Measurements from ENCODE around the gene MED14.

Gene MED14

DNA sequence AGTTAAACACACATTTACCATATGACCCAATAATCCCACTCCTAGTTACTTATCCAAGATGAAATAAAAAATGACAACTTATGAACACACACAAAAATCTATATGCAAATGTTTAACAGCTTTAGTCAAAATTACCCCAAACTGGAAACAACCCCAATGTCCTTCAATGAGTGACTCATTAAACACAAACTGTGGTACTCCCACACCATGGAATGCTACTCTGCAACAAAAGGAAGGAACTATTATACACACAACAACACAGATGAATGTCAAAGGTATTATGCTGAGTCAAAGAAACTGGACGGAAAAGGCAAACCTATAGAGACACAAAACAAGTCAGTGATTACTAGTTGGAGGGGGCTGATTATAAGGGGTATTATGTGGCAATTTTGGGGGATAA, 40.5 kb downstream of the MED14 start:
- CTCF ChIA-PET = no interaction called here
- no peak overlapping the region for H3K27ac ChIP-seq (ENCODE audit: insufficient read depth in 1 of 2, low read depth in 1 of 2, low read length in 2 of 2, poor library complexity in 1 of 2, severe bottlenecking in 2 of 2)
- POLR2A ChIA-PET = no interaction called here
- WGBS (ENCODE audit: insufficient coverage) = no CpG with 5 or more reads among the region's 1 CpG
- no peak overlapping the region for H3K4me3 ChIP-seq (ENCODE audit: control insufficient read depth in 1 of 7, extremely low read depth in 1 of 7, insufficient read depth in 4 of 7, low read depth in 2 of 7, low read length in 6 of 7)
- DNase-seq = no peak
- H3K4me1 ChIP-seq (ENCODE audit: control extremely low read depth in 1 of 4, control insufficient read depth in 4 of 4, insufficient read depth in 4 of 4, low read length in 3 of 4) = no peaks in the 10 kb centered on the region
- no peaks in the 10 kb centered on the region for H3K9me3 ChIP-seq (ENCODE audit: control extremely low read depth in 1 of 5, control insufficient read depth in 4 of 5, insufficient read depth in 2 of 5, low read depth in 1 of 5, low read length in 4 of 5)
- H3K36me3 ChIP-seq (ENCODE audit: control insufficient read depth in 4 of 4, insufficient read depth in 4 of 4, low read length in 3 of 4) = peaks cover 5 to 34% (median 10%) of the 10 kb centered on the region in 4 experiments
- H3K27me3 ChIP-seq (replicated peaks in 2 of 5; ENCODE audit: control insufficient read depth in 4 of 5, insufficient read depth in 5 of 5, low read length in 4 of 5) = peaks cover 0 to 10% (median 0%) of the 10 kb centered on the region in 5 experiments

DNA sequence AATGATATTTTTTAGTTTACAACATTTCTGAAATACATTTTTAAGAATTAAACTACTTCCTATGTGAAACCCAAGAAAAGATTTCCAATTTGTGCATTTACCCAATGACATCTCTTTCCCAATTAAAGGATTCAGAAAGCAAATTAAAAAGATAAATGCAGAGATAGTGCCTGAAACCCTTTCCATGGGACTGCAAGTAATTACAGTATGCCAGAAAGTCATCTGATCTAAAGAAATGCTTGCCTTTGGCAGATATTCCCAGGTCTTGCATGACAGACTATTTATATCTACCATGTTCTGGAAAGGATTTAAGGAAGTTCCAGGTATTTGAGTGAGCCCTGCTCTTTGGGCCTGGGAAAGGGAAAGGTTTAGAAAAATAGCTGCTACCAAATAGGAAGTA, 46.4 kb downstream of the MED14 start:
- H3K4me3 ChIP-seq (ENCODE audit: control insufficient read depth in 1 of 7, extremely low read depth in 1 of 7, insufficient read depth in 4 of 7, low read depth in 2 of 7, low read length in 6 of 7) = no peak overlapping the region
- H3K27me3 ChIP-seq (replicated peaks in 2 of 5; ENCODE audit: control insufficient read depth in 4 of 5, insufficient read depth in 5 of 5, low read length in 4 of 5) = peaks cover 0 to 20% (median 0%) of the 10 kb centered on the region in 5 experiments
- peaks cover 8 to 38% (median 19%) of the 10 kb centered on the region in 4 experiments for H3K36me3 ChIP-seq (ENCODE audit: control insufficient read depth in 4 of 4, insufficient read depth in 4 of 4, low read length in 3 of 4)
- no peak for DNase-seq
- H3K9me3 ChIP-seq (ENCODE audit: control extremely low read depth in 1 of 5, control insufficient read depth in 4 of 5, insufficient read depth in 2 of 5, low read depth in 1 of 5, low read length in 4 of 5) = no peaks in the 10 kb centered on the region
- H3K4me1 ChIP-seq (ENCODE audit: control extremely low read depth in 1 of 4, control insufficient read depth in 4 of 4, insufficient read depth in 4 of 4, low read length in 3 of 4) = no peaks in the 10 kb centered on the region
- H3K27ac ChIP-seq (ENCODE audit: insufficient read depth in 1 of 2, low read depth in 1 of 2, low read length in 2 of 2, poor library complexity in 1 of 2, severe bottlenecking in 2 of 2) = no peak overlapping the region
- POLR2A ChIA-PET = no interaction called here
- CTCF ChIA-PET = interaction anchor here (1.0 kb wide), 1 partner anchor 30 kb away, joined by 3 read pairs; no protein-coding TSS in a partner anchor

DNA sequence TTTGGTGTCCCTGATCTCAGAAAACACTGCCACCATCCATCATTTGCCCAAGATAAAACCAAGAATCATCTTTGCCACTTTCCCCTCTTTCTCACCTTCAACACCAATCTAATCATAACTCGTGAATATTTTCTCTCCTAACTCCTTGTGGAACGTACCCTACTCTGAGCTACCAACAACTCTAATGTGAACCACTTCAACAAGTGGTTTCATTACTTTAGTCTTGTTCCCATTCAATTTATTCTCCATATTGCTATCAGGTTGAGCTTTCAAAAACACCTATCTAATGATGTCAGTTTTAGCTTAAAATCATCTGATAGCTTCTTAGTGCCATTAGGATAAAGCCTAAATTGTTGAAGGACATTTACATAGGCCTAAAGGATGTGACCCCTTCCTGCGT, 48.2 kb downstream of the MED14 start:
- POLR2A ChIA-PET = no interaction called here
- WGBS (ENCODE audit: insufficient coverage) = 92% methylated on average over 3 of the region's 3 CpGs

DNA sequence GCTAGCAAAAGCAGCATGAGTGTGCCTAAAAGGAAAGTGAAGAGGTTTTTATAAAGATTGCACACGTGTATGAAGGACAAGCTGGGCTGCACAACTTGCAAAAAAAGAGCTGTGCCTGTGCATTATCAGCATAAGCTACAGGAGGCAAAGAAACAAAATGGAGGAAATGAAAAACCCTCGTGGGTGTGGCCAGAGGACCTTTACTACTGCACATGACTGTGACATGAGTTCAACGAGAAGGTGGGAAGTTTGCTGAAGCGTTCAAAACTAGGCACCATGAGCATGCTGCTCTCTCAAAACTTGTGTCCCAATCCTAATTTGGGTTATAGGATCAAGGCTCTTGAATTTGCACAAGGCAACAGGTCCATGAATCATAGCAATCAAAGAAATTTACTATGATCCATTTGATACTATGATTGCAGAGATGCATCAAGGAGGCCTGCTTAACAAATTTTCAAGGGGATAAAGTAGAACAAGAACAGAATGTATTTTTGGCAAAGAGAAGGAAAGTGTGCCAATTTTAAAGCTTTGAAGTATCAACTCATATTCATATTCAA, 49.9 kb downstream of the MED14 start:
- peaks cover 8 to 50% (median 17%) of the 10 kb centered on the region in 4 experiments for H3K36me3 ChIP-seq (ENCODE audit: control insufficient read depth in 4 of 4, insufficient read depth in 4 of 4, low read length in 3 of 4)
- no peak overlapping the region for H3K4me3 ChIP-seq (ENCODE audit: control insufficient read depth in 1 of 7, extremely low read depth in 1 of 7, insufficient read depth in 4 of 7, low read depth in 2 of 7, low read length in 6 of 7)
- WGBS (ENCODE audit: insufficient coverage) = 79% methylated on average over 4 of the region's 4 CpGs
- peaks cover 0 to 21% (median 0%) of the 10 kb centered on the region in 5 experiments for H3K27me3 ChIP-seq (replicated peaks in 2 of 5; ENCODE audit: control insufficient read depth in 4 of 5, insufficient read depth in 5 of 5, low read length in 4 of 5)
- POLR2A ChIA-PET = no interaction called here
- no peak overlapping the region for H3K27ac ChIP-seq (ENCODE audit: insufficient read depth in 1 of 2, low read depth in 1 of 2, low read length in 2 of 2, poor library complexity in 1 of 2, severe bottlenecking in 2 of 2)
- DNase-seq = no peak
- CTCF ChIA-PET = no interaction called here
- H3K4me1 ChIP-seq (ENCODE audit: control extremely low read depth in 1 of 4, control insufficient read depth in 4 of 4, insufficient read depth in 4 of 4, low read length in 3 of 4) = no peaks in the 10 kb centered on the region
- H3K9me3 ChIP-seq (ENCODE audit: control extremely low read depth in 1 of 5, control insufficient read depth in 4 of 5, insufficient read depth in 2 of 5, low read depth in 1 of 5, low read length in 4 of 5) = no peaks in the 10 kb centered on the region

More for the DNA sequence above, 48.2 kb downstream of the MED14 start:
- no peaks in the 10 kb centered on the region for H3K4me1 ChIP-seq (ENCODE audit: control extremely low read depth in 1 of 4, control insufficient read depth in 4 of 4, insufficient read depth in 4 of 4, low read length in 3 of 4)
- H3K27me3 ChIP-seq (replicated peaks in 2 of 5; ENCODE audit: control insufficient read depth in 4 of 5, insufficient read depth in 5 of 5, low read length in 4 of 5) = peaks cover 0 to 21% (median 0%) of the 10 kb centered on the region in 5 experiments
- H3K4me3 ChIP-seq (ENCODE audit: control insufficient read depth in 1 of 7, extremely low read depth in 1 of 7, insufficient read depth in 4 of 7, low read depth in 2 of 7, low read length in 6 of 7) = no peak overlapping the region
- peaks cover 8 to 45% (median 19%) of the 10 kb centered on the region in 4 experiments for H3K36me3 ChIP-seq (ENCODE audit: control insufficient read depth in 4 of 4, insufficient read depth in 4 of 4, low read length in 3 of 4)
- CTCF ChIA-PET = interaction anchor here (1.2 to 1.9 kb wide), 2 partner anchors 10 to 106 kb away, joined by 3 to 8 read pairs; no protein-coding TSS in a partner anchor
- no peak overlapping the region for H3K27ac ChIP-seq (ENCODE audit: insufficient read depth in 1 of 2, low read depth in 1 of 2, low read length in 2 of 2, poor library complexity in 1 of 2, severe bottlenecking in 2 of 2)
- no peak for DNase-seq
- no peaks in the 10 kb centered on the region for H3K9me3 ChIP-seq (ENCODE audit: control extremely low read depth in 1 of 5, control insufficient read depth in 4 of 5, insufficient read depth in 2 of 5, low read depth in 1 of 5, low read length in 4 of 5)

DNA sequence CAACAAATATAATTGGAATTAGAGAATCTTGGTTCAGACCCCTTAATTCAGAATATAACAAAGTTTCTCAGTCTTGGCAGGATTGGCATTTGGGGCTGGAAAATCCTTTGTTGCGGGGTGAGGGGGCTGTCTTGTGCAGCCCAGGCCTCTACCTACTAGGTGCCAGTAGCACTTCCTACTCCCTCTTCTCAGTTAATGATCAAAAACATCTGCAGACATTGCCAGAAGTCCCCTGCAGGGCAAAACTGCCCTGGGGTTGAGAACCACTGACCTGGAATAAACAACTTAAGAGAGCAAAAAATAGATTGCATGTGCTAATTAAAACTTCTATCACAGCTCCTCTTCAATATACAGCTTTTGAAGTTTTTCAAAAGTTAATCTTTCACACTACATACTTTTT, 51.2 kb downstream of the MED14 start:
- Histone ChIP-seq H3K27me3 (replicated peaks in 2 of 5; ENCODE audit: control insufficient read depth in 4 of 5, insufficient read depth in 5 of 5, low read length in 4 of 5) (peaks cover 0 to 21% (median 0%) of the 10 kb centered on the region in 5 experiments), H3K27ac (ENCODE audit: insufficient read depth in 1 of 2, low read depth in 1 of 2, low read length in 2 of 2, poor library complexity in 1 of 2, severe bottlenecking in 2 of 2) (no peak overlapping the region), H3K4me3 (ENCODE audit: control insufficient read depth in 1 of 7, extremely low read depth in 1 of 7, insufficient read depth in 4 of 7, low read depth in 2 of 7, low read length in 6 of 7) (no peak overlapping the region), H3K9me3 (ENCODE audit: control extremely low read depth in 1 of 5, control insufficient read depth in 4 of 5, insufficient read depth in 2 of 5, low read depth in 1 of 5, low read length in 4 of 5) (no peaks in the 10 kb centered on the region), H3K36me3 (ENCODE audit: control insufficient read depth in 4 of 4, insufficient read depth in 4 of 4, low read length in 3 of 4) (peaks cover 11 to 50% (median 19%) of the 10 kb centered on the region in 4 experiments), H3K4me1 (ENCODE audit: control extremely low read depth in 1 of 4, control insufficient read depth in 4 of 4, insufficient read depth in 4 of 4, low read length in 3 of 4) (no peaks in the 10 kb centered on the region)
- POLR2A ChIA-PET = no interaction called here
- CTCF ChIA-PET = no interaction called here
- WGBS (ENCODE audit: insufficient coverage) = 50% methylated on average over 1 of the region's 1 CpG
- no peak for DNase-seq

DNA sequence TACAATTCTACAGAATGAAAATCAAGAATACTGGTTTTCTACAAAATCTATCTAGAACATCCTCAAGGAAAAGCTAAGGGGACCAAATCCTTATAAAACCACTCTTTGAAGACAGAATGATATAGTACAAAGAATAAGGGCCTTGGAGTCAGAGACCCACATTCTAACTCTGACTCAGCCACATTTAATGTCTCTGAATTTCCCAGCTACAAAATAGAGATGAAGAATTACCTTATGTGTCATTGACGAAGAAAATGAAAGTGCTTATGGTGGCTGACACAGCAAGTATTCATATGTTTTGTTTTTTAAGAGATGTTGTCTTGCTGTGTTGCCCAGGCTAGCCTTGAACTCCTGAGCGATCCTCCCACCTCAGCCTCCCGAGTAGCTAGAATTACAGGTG, 52.1 kb downstream of the MED14 start:
- ChIA-PET CTCF (interaction anchor here (1.0 kb wide), 1 partner anchor 19 kb away, joined by 3 read pairs; no protein-coding TSS in a partner anchor), POLR2A (no interaction called here)
- Histone ChIP-seq H3K4me1 (ENCODE audit: control extremely low read depth in 1 of 4, control insufficient read depth in 4 of 4, insufficient read depth in 4 of 4, low read length in 3 of 4) (no peaks in the 10 kb centered on the region), H3K27me3 (replicated peaks in 2 of 5; ENCODE audit: control insufficient read depth in 4 of 5, insufficient read depth in 5 of 5, low read length in 4 of 5) (peaks cover 0 to 21% (median 0%) of the 10 kb centered on the region in 5 experiments), H3K9me3 (ENCODE audit: control extremely low read depth in 1 of 5, control insufficient read depth in 4 of 5, insufficient read depth in 2 of 5, low read depth in 1 of 5, low read length in 4 of 5) (no peaks in the 10 kb centered on the region), H3K4me3 (ENCODE audit: control insufficient read depth in 1 of 7, extremely low read depth in 1 of 7, insufficient read depth in 4 of 7, low read depth in 2 of 7, low read length in 6 of 7) (no peak overlapping the region), H3K27ac (ENCODE audit: insufficient read depth in 1 of 2, low read depth in 1 of 2, low read length in 2 of 2, poor library complexity in 1 of 2, severe bottlenecking in 2 of 2) (no peak overlapping the region), H3K36me3 (ENCODE audit: control insufficient read depth in 4 of 4, insufficient read depth in 4 of 4, low read length in 3 of 4) (peaks cover 9 to 43% (median 18%) of the 10 kb centered on the region in 4 experiments)
- WGBS (ENCODE audit: insufficient coverage) = 90% methylated on average over 2 of the region's 3 CpGs
- no peak for DNase-seq

DNA sequence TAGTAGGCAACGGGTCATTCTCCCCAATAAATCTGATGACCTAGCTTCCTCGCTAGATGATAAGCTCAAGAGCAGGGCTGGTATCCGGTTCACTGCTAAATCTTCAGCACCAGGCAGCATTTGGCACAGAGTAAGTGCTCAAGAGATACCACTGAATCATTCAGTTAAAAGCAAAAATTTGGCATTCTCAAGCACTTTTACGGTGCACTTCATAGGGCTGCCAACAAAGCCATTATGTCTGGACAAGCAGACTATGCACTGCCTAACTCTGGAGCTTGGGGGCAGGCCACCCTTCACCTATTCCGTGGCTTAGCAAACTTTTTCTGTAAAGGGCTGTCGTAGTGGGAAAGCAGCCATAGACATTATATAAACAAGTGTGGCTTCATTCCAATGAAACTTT, 64.2 kb downstream of the MED14 start:
- peaks cover 0 to 13% (median 0%) of the 10 kb centered on the region in 5 experiments for H3K27me3 ChIP-seq (replicated peaks in 2 of 5; ENCODE audit: control insufficient read depth in 4 of 5, insufficient read depth in 5 of 5, low read length in 4 of 5)
- CTCF ChIA-PET = no interaction called here
- no peak for DNase-seq
- 75% methylated on average over 5 of the region's 6 CpGs for WGBS (ENCODE audit: insufficient coverage)
- POLR2A ChIA-PET = no interaction called here
- H3K4me1 ChIP-seq (ENCODE audit: control extremely low read depth in 1 of 4, control insufficient read depth in 4 of 4, insufficient read depth in 4 of 4, low read length in 3 of 4) = no peaks in the 10 kb centered on the region
- H3K4me3 ChIP-seq (ENCODE audit: control insufficient read depth in 1 of 7, extremely low read depth in 1 of 7, insufficient read depth in 4 of 7, low read depth in 2 of 7, low read length in 6 of 7) = no peak overlapping the region
- no peak overlapping the region for H3K27ac ChIP-seq (ENCODE audit: insufficient read depth in 1 of 2, low read depth in 1 of 2, low read length in 2 of 2, poor library complexity in 1 of 2, severe bottlenecking in 2 of 2)
- peaks cover 7 to 52% (median 25%) of the 10 kb centered on the region in 4 experiments for H3K36me3 ChIP-seq (ENCODE audit: control insufficient read depth in 4 of 4, insufficient read depth in 4 of 4, low read length in 3 of 4)
- no peaks in the 10 kb centered on the region for H3K9me3 ChIP-seq (ENCODE audit: control extremely low read depth in 1 of 5, control insufficient read depth in 4 of 5, insufficient read depth in 2 of 5, low read depth in 1 of 5, low read length in 4 of 5)
